Forelimb muscle (tissue), 1 donor: ENCODE measurements around the gene IL4. TPM values are rescaled to one million over a fixed set of nuclear protein-coding genes. Genes with fewer than 3 reads are reported as not detected.
"Not testable (repeated sequence)": the region's sequence is repeated elsewhere in the genome, so short reads cannot be mapped to it uniquely, and the experiment has no call there.

ENCODE experiments used
- DNase-seq: peaks from one replicate; pipeline ENCODE4 v3.0.0-alpha.2; 2013; ENCODE audit warnings: low read depth
- polyA plus RNA-seq: library from polyadenylated mRNA; unstranded; fragments of 120-200 nt; gene quantifications from one replicate; pipeline ENCODE4 v1.2.1, GENCODE V29; 2013; ENCODE audit not compliant: insufficient read length

IL4 gene
- polyA plus RNA-seq, 1 donor, result not detected

- no peak for DNase-seq
These were observed 1.1 kb downstream of the IL4 start for GRCh38 chr5:132674671-132675506.

GRCh38 chr5:132675936-132676689, 2.3 kb downstream of the IL4 start:
- no peak for DNase-seq

GRCh38 chr5:132677191-132677590, 3.4 kb downstream of the IL4 start:
- DNase-seq, result no peak

GRCh38 chr5:132677682-132678400, 4.1 kb downstream of the IL4 start:
- no peak for DNase-seq

- no peak for DNase-seq
These were observed 4.9 kb downstream of the IL4 start for GRCh38 chr5:132678735-132679134.

GRCh38 chr5:132679166-132679565, 5.4 kb downstream of the IL4 start:
- DNase-seq, result no peak

GRCh38 chr5:132679717-132680380, 6.1 kb downstream of the IL4 start:
- DNase-seq, result no peak

GRCh38 chr5:132680780-132681475, 7.1 kb downstream of the IL4 start:
- no peak for DNase-seq

GRCh38 chr5:132681476-132681831, 7.7 kb downstream of the IL4 start:
- no peak for DNase-seq

GRCh38 chr5:132681983-132682382, 8.2 kb downstream of the IL4 start:
- DNase-seq, result no peak

- no peak for DNase-seq
These were observed 10.7 kb downstream of the IL4 start for GRCh38 chr5:132684491-132684890.

GRCh38 chr5:132684922-132685720, 11.3 kb downstream of the IL4 start:
- DNase-seq, result no peak

GRCh38 chr5:132686193-132686592, 12.4 kb downstream of the IL4 start:
- DNase-seq, result no peak

GRCh38 chr5:132687995-132688394, 14.2 kb downstream of the IL4 start:
- no peak for DNase-seq

- no peak for DNase-seq
These were observed 14.9 kb downstream of the IL4 start for GRCh38 chr5:132688536-132689339.

- no peak for DNase-seq
These were observed 15.7 kb downstream of the IL4 start for GRCh38 chr5:132689513-132689912.

- no peak for DNase-seq
These were observed 16.4 kb downstream of the IL4 start for GRCh38 chr5:132690156-132690555.

- not testable (repeated sequence) for DNase-seq
These were observed 18.2 kb downstream of the IL4 start for GRCh38 chr5:132691755-132692631.

GRCh38 chr5:132692632-132692967, 18.8 kb downstream of the IL4 start:
- DNase-seq, result no peak
